Activated CD8-positive, alpha-beta memory T cell treated with anti-CD3 and anti-CD28 coated beads, Interleukin-2, amount 50 U/mL, for 48 hours (primary cell): ENCODE results near the gene SDE2.
"Not testable (repeated sequence)": the region's sequence is repeated elsewhere in the genome, so short reads cannot be mapped to it uniquely, and the experiment has no call there.

Experiments
- DNase-seq: peaks from one replicate; pipeline ENCODE4 v3.0.0-alpha.2; 2020

The SDE2 gene

GRCh38 chr1:225974454-225974853 is 24.7 kb downstream of the SDE2 start:
- peak; percentile 49 for DNase-seq

- DNase-seq = peak; percentile 42
Observed at GRCh38 chr1:225973158-225973557, 26.0 kb downstream of the SDE2 start.

GRCh38 chr1:225972344-225973152 is 26.6 kb downstream of the SDE2 start:
- DNase-seq = peak; percentile 47

GRCh38 chr1:225970592-225971157 is 28.5 kb downstream of the SDE2 start:
- DNase-seq = not testable (repeated sequence)

GRCh38 chr1:225969751-225970150 is 29.4 kb downstream of the SDE2 start:
- not testable (repeated sequence) for DNase-seq

GRCh38 chr1:225965231-225965630 is 33.9 kb downstream of the SDE2 start:
- no peak for DNase-seq

GRCh38 chr1:225963735-225964530 is 35.2 kb downstream of the SDE2 start:
- DNase-seq = no peak

GRCh38 chr1:225962440-225962975 is 36.6 kb downstream of the SDE2 start:
- peak; percentile 97 for DNase-seq

- DNase-seq = no peak
Observed at GRCh38 chr1:225961659-225962439, 37.3 kb downstream of the SDE2 start.

- DNase-seq = no peak
Observed at GRCh38 chr1:225958041-225958440, 41.1 kb downstream of the SDE2 start.

- DNase-seq = no peak
Observed at GRCh38 chr1:225954753-225955152, 44.4 kb downstream of the SDE2 start.

GRCh38 chr1:225953315-225953714 is 45.8 kb downstream of the SDE2 start:
- DNase-seq = no peak

GRCh38 chr1:225950905-225951497 is 48.1 kb downstream of the SDE2 start:
- no peak for DNase-seq

- no peak for DNase-seq
Observed at GRCh38 chr1:225949041-225949440, 50.1 kb downstream of the SDE2 start.

GRCh38 chr1:225946803-225947202 is 52.3 kb downstream of the SDE2 start:
- DNase-seq = no peak

- DNase-seq = no peak
Observed at GRCh38 chr1:225946082-225946620, 53.0 kb downstream of the SDE2 start.

- no peak for DNase-seq
Observed at GRCh38 chr1:225945564-225945963, 53.6 kb downstream of the SDE2 start.

GRCh38 chr1:225944951-225945350 is 54.2 kb downstream of the SDE2 start:
- DNase-seq = no peak

GRCh38 chr1:225944387-225944786 is 54.8 kb downstream of the SDE2 start:
- DNase-seq = no peak

- DNase-seq = no peak
Observed at GRCh38 chr1:225943582-225943981, 55.6 kb downstream of the SDE2 start.

- DNase-seq = no peak
Observed at GRCh38 chr1:225942574-225942973, 56.6 kb downstream of the SDE2 start.

- no peak for DNase-seq
Observed at GRCh38 chr1:225941942-225942222, 57.3 kb downstream of the SDE2 start.
